ENCODE results near the gene NCOA5. TPM values are rescaled to one million over a fixed set of nuclear protein-coding genes. Genes with fewer than 3 reads are reported as not detected.

Gene NCOA5
- total RNA-seq, 1 experiment from 2014 or later, result 52.5 TPM

- peak overlapping the region; percentile 52 for H3K4me3 Mint-ChIP-seq (ENCODE audit: unreplicated experiment)
- H3K36me3 Mint-ChIP-seq (ENCODE audit: insufficient read depth, unreplicated experiment), result peaks cover 4% of the 10 kb centered on the region
- no TSS peak for BruUV-seq (replicated peaks)
- Histone ChIP-seq H3K27me3 (replicated peaks; ENCODE audit: control insufficient read depth, insufficient read depth, low read length) (no peaks in the 10 kb centered on the region; the same call in 1 of the 2 replicates), H3K4me1 (peaks cover 8% of the 10 kb centered on the region), H3K4me3 (ENCODE audit: low read depth, low read length) (no peak overlapping the region), H3K9me3 (no peaks in the 10 kb centered on the region), H3K36me3 (ENCODE audit: control insufficient read depth, insufficient read depth, low read length) (no peaks in the 10 kb centered on the region)
- peaks cover 6% of the 10 kb centered on the region for H3K4me1 Mint-ChIP-seq (ENCODE audit: low read depth, unreplicated experiment)
- no peak overlapping the region for H3K27ac Mint-ChIP-seq (ENCODE audit: unreplicated experiment)
- H3K9me3 Mint-ChIP-seq (ENCODE audit: unreplicated experiment), result peaks cover 9% of the 10 kb centered on the region
- peaks cover 31% of the 10 kb centered on the region for H3K27me3 Mint-ChIP-seq (ENCODE audit: insufficient read depth, unreplicated experiment)
- ChIA-PET POLR2A (no interaction called here), CTCF (interaction anchor here (0.6 to 2.8 kb wide), 17 partner anchors 8 to 1700 kb away, joined by 3 to 16 read pairs (median 5); partner anchors contain the start of genes PCIF1, SLC12A5 and ZNF335)
- no peak for TF ChIP-seq CTCF (IDR thresholded peaks at IDR 0.05; ENCODE audit: insufficient read depth in 1 of 2, low read depth in 1 of 2, low read length in 1 of 2, severe bottlenecking in 1 of 2, unreplicated experiment in 1 of 2)
- intact Hi-C loops (cut with micrococcal nuclease; ENCODE audit: unreplicated experiment), result loop anchor here (1.0 to 10.0 kb wide), 5 partner anchors 28 to 424 kb away; partner anchors contain the start of genes NCOA5 and ZNF335
- DNase-seq, result no peak
Observed at GRCh38 chr20:46014517-46015396, 75.0 kb downstream of the NCOA5 start.

GRCh38 chr20:46013829-46014516, 75.8 kb downstream of the NCOA5 start:
- POLR2A ChIA-PET, result no interaction called here
- intact Hi-C loops (cut with micrococcal nuclease; ENCODE audit: unreplicated experiment), result loop anchor here (1.0 to 10.0 kb wide), 5 partner anchors 27 to 424 kb away; partner anchors contain the start of genes NCOA5 and ZNF335
- CTCF ChIA-PET, result interaction anchor here (0.6 to 2.8 kb wide), 21 partner anchors 9 to 1701 kb away, joined by 3 to 16 read pairs (median 5); partner anchors contain the start of genes PCIF1, SLC12A5 and ZNF335
- H3K9me3 Mint-ChIP-seq (ENCODE audit: unreplicated experiment), result peaks cover 9% of the 10 kb centered on the region
- DNase-seq, result peak; percentile 81 to 85
- H3K27me3 ChIP-seq (replicated peaks; ENCODE audit: control insufficient read depth, insufficient read depth, low read length), result no peaks in the 10 kb centered on the region; the same call in 1 of the 2 replicates
- BruUV-seq (replicated peaks), result no TSS peak
- peaks cover 4% of the 10 kb centered on the region for H3K36me3 Mint-ChIP-seq (ENCODE audit: insufficient read depth, unreplicated experiment)
- H3K36me3 ChIP-seq (ENCODE audit: control insufficient read depth, insufficient read depth, low read length), result no peaks in the 10 kb centered on the region
- no peak overlapping the region for H3K27ac Mint-ChIP-seq (ENCODE audit: unreplicated experiment)
- peaks cover 8% of the 10 kb centered on the region for H3K4me1 ChIP-seq
- H3K27me3 Mint-ChIP-seq (ENCODE audit: insufficient read depth, unreplicated experiment), result peaks cover 37% of the 10 kb centered on the region
- H3K4me3 ChIP-seq (ENCODE audit: low read depth, low read length), result peak overlapping the region; percentile 16; the same call in 1 of the 2 replicates
- peak; percentile 71 to 94 for TF ChIP-seq CTCF (IDR thresholded peaks at IDR 0.05; ENCODE audit: insufficient read depth in 1 of 2, low read depth in 1 of 2, low read length in 1 of 2, severe bottlenecking in 1 of 2, unreplicated experiment in 1 of 2)
- no peaks in the 10 kb centered on the region for H3K9me3 ChIP-seq
- H3K4me3 Mint-ChIP-seq (ENCODE audit: unreplicated experiment), result peak overlapping the region; percentile 52
- peaks cover 6% of the 10 kb centered on the region for H3K4me1 Mint-ChIP-seq (ENCODE audit: low read depth, unreplicated experiment)

GRCh38 chr20:46013322-46013828, 76.4 kb downstream of the NCOA5 start:
- TF ChIP-seq CTCF (IDR thresholded peaks at IDR 0.05; ENCODE audit: insufficient read depth in 1 of 2, low read depth in 1 of 2, low read length in 1 of 2, severe bottlenecking in 1 of 2, unreplicated experiment in 1 of 2), result no peak
- Mint-ChIP-seq H3K36me3 (ENCODE audit: insufficient read depth, unreplicated experiment) (peaks cover 4% of the 10 kb centered on the region), H3K4me3 (ENCODE audit: unreplicated experiment) (peak overlapping the region; percentile 52), H3K27me3 (ENCODE audit: insufficient read depth, unreplicated experiment) (peaks cover 38% of the 10 kb centered on the region), H3K9me3 (ENCODE audit: unreplicated experiment) (peaks cover 9% of the 10 kb centered on the region), H3K27ac (ENCODE audit: unreplicated experiment) (no peak overlapping the region), H3K4me1 (ENCODE audit: low read depth, unreplicated experiment) (peaks cover 6% of the 10 kb centered on the region)
- DNase-seq, result no peak
- POLR2A ChIA-PET, result interaction anchor here (0.9 kb wide), 1 partner anchor 78 kb away, joined by 6 read pairs; no protein-coding TSS in a partner anchor
- Histone ChIP-seq H3K4me1 (peaks cover 8% of the 10 kb centered on the region), H3K27me3 (replicated peaks; ENCODE audit: control insufficient read depth, insufficient read depth, low read length) (no peaks in the 10 kb centered on the region; the same call in 1 of the 2 replicates), H3K9me3 (no peaks in the 10 kb centered on the region), H3K36me3 (ENCODE audit: control insufficient read depth, insufficient read depth, low read length) (no peaks in the 10 kb centered on the region), H3K4me3 (ENCODE audit: low read depth, low read length) (no peak overlapping the region)
- intact Hi-C loops (cut with micrococcal nuclease; ENCODE audit: unreplicated experiment), result loop anchor here (5.0 to 10.0 kb wide), 2 partner anchors 41 to 341 kb away; partner anchors contain the start of gene ZNF335
- CTCF ChIA-PET, result interaction anchor here (0.6 to 2.8 kb wide), 14 partner anchors 9 to 644 kb away, joined by 3 to 16 read pairs (median 5); partner anchors contain the start of gene PCIF1
- BruUV-seq (replicated peaks), result no TSS peak

All from Caco-2 (cell line).